ENCODE data around the gene TNKS1BP1.

Gene TNKS1BP1

DNA sequence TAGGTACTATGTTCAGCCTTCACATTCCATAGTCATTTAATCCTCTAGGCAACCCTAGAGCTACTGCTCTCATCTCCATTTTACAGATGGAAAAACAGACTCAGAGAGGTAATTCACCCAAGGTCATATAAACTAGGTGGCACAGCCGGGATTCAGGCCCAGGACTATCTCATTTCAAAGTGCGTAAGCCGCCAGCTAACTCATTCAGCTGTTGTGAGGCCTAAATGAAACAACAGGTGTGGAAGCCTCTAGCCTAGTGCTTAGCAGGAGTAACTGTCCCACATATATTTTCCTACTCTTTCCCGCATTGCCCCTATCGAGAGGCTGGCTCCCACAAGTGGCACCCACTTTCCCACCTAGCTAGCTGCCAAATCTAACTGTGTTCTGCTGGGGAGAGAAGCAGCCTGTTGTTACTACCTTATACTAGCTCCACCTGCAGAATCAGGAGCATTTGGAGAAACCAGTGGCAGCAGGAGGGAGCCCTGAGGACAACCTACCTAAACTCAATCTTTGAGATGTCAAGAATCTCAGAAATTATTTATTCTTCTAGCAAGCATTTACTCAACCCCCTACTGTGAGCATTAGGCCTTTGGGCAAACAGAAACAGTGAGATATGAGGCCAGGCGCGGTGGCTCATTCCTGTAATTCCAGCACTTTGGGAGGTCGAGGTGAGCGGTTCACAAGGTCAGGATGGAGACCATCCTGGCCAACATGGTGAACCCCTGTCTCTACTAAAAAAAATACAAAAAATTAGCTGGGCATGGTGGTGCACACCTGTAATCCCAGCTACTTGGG, 35.3 kb upstream of the TNKS1BP1 start:
- Histone ChIP-seq H3K36me3 (ENCODE audit: insufficient read depth) (no peaks in the 10 kb centered on the region), H2AFZ (ENCODE audit: low read depth) (no peak overlapping the region), H3K4me2 (no peak overlapping the region), H3K9ac (no peak overlapping the region), H3K4me3 (IDR thresholded peaks at IDR 0.05; ENCODE audit: insufficient read depth, low read depth, low read length) (no peak overlapping the region), H3K27ac (no peak overlapping the region), H3K27me3 (ENCODE audit: insufficient read depth, low read depth) (no peaks in the 10 kb centered on the region), H3K79me2 (ENCODE audit: insufficient read depth, low read depth) (no peaks in the 10 kb centered on the region), H4K20me1 (ENCODE audit: insufficient read depth) (no peaks in the 10 kb centered on the region), H3K4me1 (ENCODE audit: low read depth, poor library complexity, severe bottlenecking) (no peaks in the 10 kb centered on the region)
- TF ChIP-seq, protein P1, sequence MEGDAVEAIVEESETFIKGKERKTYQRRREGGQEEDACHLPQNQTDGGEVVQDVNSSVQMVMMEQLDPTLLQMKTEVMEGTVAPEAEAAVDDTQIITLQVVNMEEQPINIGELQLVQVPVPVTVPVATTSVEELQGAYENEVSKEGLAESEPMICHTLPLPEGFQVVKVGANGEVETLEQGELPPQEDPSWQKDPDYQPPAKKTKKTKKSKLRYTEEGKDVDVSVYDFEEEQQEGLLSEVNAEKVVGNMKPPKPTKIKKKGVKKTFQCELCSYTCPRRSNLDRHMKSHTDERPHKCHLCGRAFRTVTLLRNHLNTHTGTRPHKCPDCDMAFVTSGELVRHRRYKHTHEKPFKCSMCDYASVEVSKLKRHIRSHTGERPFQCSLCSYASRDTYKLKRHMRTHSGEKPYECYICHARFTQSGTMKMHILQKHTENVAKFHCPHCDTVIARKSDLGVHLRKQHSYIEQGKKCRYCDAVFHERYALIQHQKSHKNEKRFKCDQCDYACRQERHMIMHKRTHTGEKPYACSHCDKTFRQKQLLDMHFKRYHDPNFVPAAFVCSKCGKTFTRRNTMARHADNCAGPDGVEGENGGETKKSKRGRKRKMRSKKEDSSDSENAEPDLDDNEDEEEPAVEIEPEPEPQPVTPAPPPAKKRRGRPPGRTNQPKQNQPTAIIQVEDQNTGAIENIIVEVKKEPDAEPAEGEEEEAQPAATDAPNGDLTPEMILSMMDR (conservative IDR thresholded peaks at IDR 0.05; ENCODE audit: low read depth, low read length), result no peak

DNA sequence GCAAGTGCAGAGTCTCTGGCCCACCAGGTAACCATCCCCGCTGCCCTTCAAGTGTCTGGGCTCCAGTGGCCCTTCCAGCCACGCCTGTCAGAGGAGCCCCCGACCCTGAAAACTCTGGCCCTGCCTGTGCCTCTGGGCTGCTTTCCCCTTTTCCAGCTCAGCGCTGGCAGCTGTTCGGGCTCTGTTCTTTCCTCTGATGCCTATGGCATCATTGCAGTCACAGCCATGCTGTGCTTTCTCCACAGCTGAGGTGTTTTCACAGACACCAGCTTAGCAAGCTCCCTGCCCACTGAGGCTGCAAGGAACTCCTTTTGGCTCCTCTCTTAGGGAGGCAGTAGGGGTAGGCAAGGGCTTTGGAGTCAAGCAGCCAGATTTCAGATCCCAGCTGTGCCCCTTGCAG, 34.6 kb upstream of the TNKS1BP1 start:
- H3K4me2 ChIP-seq, result no peak overlapping the region
- no peaks in the 10 kb centered on the region for H3K36me3 ChIP-seq (ENCODE audit: insufficient read depth)
- H3K4me3 ChIP-seq (IDR thresholded peaks at IDR 0.05; ENCODE audit: insufficient read depth, low read depth, low read length), result no peak overlapping the region
- H2AFZ ChIP-seq (ENCODE audit: low read depth), result no peak overlapping the region
- H3K79me2 ChIP-seq (ENCODE audit: insufficient read depth, low read depth), result no peaks in the 10 kb centered on the region
- no peak overlapping the region for H3K9ac ChIP-seq
- TF ChIP-seq, protein P1 (conservative IDR thresholded peaks at IDR 0.05; ENCODE audit: low read depth, low read length), result no peak
- no peaks in the 10 kb centered on the region for H3K27me3 ChIP-seq (ENCODE audit: insufficient read depth, low read depth)
- H4K20me1 ChIP-seq (ENCODE audit: insufficient read depth), result no peaks in the 10 kb centered on the region
- H3K4me1 ChIP-seq (ENCODE audit: low read depth, poor library complexity, severe bottlenecking), result no peaks in the 10 kb centered on the region
- H3K27ac ChIP-seq, result no peak overlapping the region

DNA sequence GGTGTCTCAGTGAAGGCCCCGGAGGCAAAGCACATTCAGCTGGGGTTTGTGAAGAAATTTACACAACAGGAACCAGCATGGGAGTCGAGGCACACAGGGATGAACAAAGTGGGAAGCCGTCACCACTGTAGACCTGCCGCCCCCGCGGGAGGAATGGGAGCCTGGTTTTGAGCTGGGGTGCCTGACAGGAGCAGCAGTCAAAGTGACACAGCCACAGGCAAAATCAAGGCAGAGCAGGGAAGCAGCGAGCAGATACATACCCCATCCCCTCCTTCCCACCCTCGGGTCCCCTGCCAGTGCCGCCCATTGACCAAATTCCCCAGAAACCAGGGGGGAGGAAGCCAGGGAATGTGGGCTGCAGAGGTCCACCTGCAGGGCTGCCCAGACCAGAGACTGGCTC, 34.2 kb upstream of the TNKS1BP1 start:
- Histone ChIP-seq H3K4me1 (ENCODE audit: low read depth, poor library complexity, severe bottlenecking) (no peaks in the 10 kb centered on the region), H3K79me2 (ENCODE audit: insufficient read depth, low read depth) (no peaks in the 10 kb centered on the region), H3K4me2 (no peak overlapping the region), H3K27me3 (ENCODE audit: insufficient read depth, low read depth) (no peaks in the 10 kb centered on the region), H2AFZ (ENCODE audit: low read depth) (no peak overlapping the region), H3K36me3 (ENCODE audit: insufficient read depth) (no peaks in the 10 kb centered on the region), H3K4me3 (IDR thresholded peaks at IDR 0.05; ENCODE audit: insufficient read depth, low read depth, low read length) (no peak overlapping the region), H4K20me1 (ENCODE audit: insufficient read depth) (no peaks in the 10 kb centered on the region), H3K9ac (no peak overlapping the region), H3K27ac (no peak overlapping the region)
- TF ChIP-seq, protein P1 (conservative IDR thresholded peaks at IDR 0.05; ENCODE audit: low read depth, low read length), result no peak

DNA sequence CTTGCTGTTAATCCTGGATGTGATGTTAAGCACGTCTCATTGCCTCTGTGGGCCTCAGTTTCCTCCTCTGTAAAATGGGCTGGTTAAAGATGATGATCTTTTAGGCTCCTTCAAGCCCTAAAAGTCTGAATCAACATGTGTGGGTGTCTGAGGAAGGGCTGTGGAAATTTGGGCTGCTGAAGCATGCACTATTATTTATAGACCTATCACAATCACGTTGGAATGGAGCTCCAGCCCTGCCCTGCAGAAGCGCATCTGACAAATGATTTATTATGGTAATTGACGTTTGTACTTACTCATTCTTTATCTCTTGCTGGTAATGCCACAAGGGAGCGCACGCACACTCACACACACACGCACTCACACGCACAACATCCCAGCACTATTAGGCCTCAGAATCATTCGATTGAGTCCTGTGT, 33.8 kb upstream of the TNKS1BP1 start:
- no peak overlapping the region for H3K4me3 ChIP-seq (IDR thresholded peaks at IDR 0.05; ENCODE audit: insufficient read depth, low read depth, low read length)
- H2AFZ ChIP-seq (ENCODE audit: low read depth), result no peak overlapping the region
- H3K27ac ChIP-seq, result no peak overlapping the region
- no peaks in the 10 kb centered on the region for H3K4me1 ChIP-seq (ENCODE audit: low read depth, poor library complexity, severe bottlenecking)
- TF ChIP-seq, protein P1 (conservative IDR thresholded peaks at IDR 0.05; ENCODE audit: low read depth, low read length), result no peak
- H3K27me3 ChIP-seq (ENCODE audit: insufficient read depth, low read depth), result no peaks in the 10 kb centered on the region
- no peaks in the 10 kb centered on the region for H3K36me3 ChIP-seq (ENCODE audit: insufficient read depth)
- H4K20me1 ChIP-seq (ENCODE audit: insufficient read depth), result no peaks in the 10 kb centered on the region
- H3K4me2 ChIP-seq, result no peak overlapping the region
- no peaks in the 10 kb centered on the region for H3K79me2 ChIP-seq (ENCODE audit: insufficient read depth, low read depth)
- H3K9ac ChIP-seq, result no peak overlapping the region
